K562 (cell line): ENCODE measurements around the gene NUTF2. TPM values are rescaled to one million over a fixed set of nuclear protein-coding genes. Genes with fewer than 3 reads are reported as not detected.

Source experiments
- CBFB ChIP-seq: sonication (generic); formaldehyde crosslinking; IDR thresholded peaks from 2 replicates; pipeline ENCODE4 v1.4.0; 2020; ENCODE audit warnings: mild to moderate bottlenecking, missing genetic modification reagents
- CREB3 ChIP-seq: fragments of 450-650 bp; conservative IDR thresholded peaks from 2 replicates; pipeline ENCODE4 v1.6.1; 2016; ENCODE audit warnings: missing genetic modification characterization, low read depth, mild to moderate bottlenecking, missing compliant biosample characterization, moderate library complexity
- EGR1 ChIP-seq: fragments of 450-650 bp; conservative IDR thresholded peaks from 2 replicates; pipeline ENCODE4 v1.6.1; 2017; ENCODE audit warnings: mild to moderate bottlenecking
- FOXA3 ChIP-seq, 2 experiments: fragments of 450-650 bp in 1 of 2; sonication (generic) in 1 of 2; formaldehyde crosslinking; IDR thresholded peaks in 1 of 2; conservative IDR thresholded peaks in 1 of 2; 2 replicates each; pipeline versions ENCODE4 v1.4.0 to v1.8.0; 2020 to 2022; ENCODE audit warnings: mild to moderate bottlenecking in 2 of 2, missing genetic modification reagents in 1 of 2
- HMG20B ChIP-seq: fragments of 250-450 bp; sonication (Bioruptor Pico); IDR thresholded peaks from 2 replicates; pipeline ENCODE4 v1.5.0; 2021; ENCODE audit warnings: mild to moderate bottlenecking
- HMGN3 ChIP-seq: IDR thresholded peaks from 2 replicates; pipeline ENCODE4 v1.6.1; 2011; ENCODE audit warnings: borderline replicate concordance, low read depth, mild to moderate bottlenecking, mixed read lengths, low read length; ENCODE audit not compliant: insufficient read length; ENCODE audit errors: extremely low read depth
- KLF13 ChIP-seq: fragments of 450-650 bp; IDR thresholded peaks from 2 replicates; pipeline ENCODE4 v1.6.1; 2016; ENCODE audit warnings: missing genetic modification characterization, low read depth, mild to moderate bottlenecking, missing compliant biosample characterization, moderate library complexity, borderline replicate concordance
- POLR2H ChIP-seq: IDR thresholded peaks from 2 replicates; pipeline ENCODE4 v1.6.1; 2016; ENCODE audit warnings: missing genetic modification characterization, low read depth, mild to moderate bottlenecking, control low read depth, missing compliant biosample characterization, moderate library complexity
- RAD21 ChIP-seq, 2 experiments: fragments of 250-450 bp in 1 of 2; fragments of 450-650 bp in 1 of 2; sonication (Bioruptor Pico) in 1 of 2; formaldehyde crosslinking in 1 of 2; IDR thresholded peaks in 1 of 2; conservative IDR thresholded peaks in 1 of 2; 2 replicates each; pipeline versions ENCODE4 v1.4.0 to v1.8.0; 2020 to 2022; ENCODE audit warnings: mild to moderate bottlenecking in 2 of 2, moderate library complexity in 1 of 2
- RFX1 ChIP-seq: fragments of 450-650 bp; IDR thresholded peaks from 2 replicates; pipeline ENCODE4 v1.6.1; 2016; ENCODE audit warnings: mild to moderate bottlenecking, moderate library complexity
- THAP12 ChIP-seq: fragments of 250-450 bp; sonication (Bioruptor Pico); IDR thresholded peaks from 2 replicates; pipeline ENCODE4 v1.9.0; 2021; ENCODE audit warnings: mild to moderate bottlenecking, inconsistent platforms
- ZNF143 ChIP-seq: sonication (generic); formaldehyde crosslinking; IDR thresholded peaks from 2 replicates; pipeline ENCODE4 v1.9.0; 2022; ENCODE audit warnings: mild to moderate bottlenecking, missing genetic modification reagents
- ZNF277 ChIP-seq: fragments of 250-450 bp; sonication (Bioruptor Pico); IDR thresholded peaks from 2 replicates; pipeline ENCODE4 v1.8.0; 2022; ENCODE audit warnings: inconsistent platforms, mild to moderate bottlenecking, moderate library complexity, borderline replicate concordance
- ZNF583 ChIP-seq: fragments of 250-450 bp; sonication (Bioruptor Pico); IDR thresholded peaks from 2 replicates; pipeline ENCODE4 v1.4.0; 2020
- polyA plus RNA-seq, 8 experiments: library from polyadenylated mRNA; depleted of rRNA in 4 of 8; stranded (reverse) in 5 of 8; unstranded in 3 of 8; fragments of >200 nt; fragmentation: Nextera tagmentation in 2 of 8; fragmentation: Illumina TruSeq in 1 of 8; extraction: Ambion mirVana in 2 of 8; extraction: Trizol in 1 of 8; gene quantifications; 2 replicates each; pipeline versions ENCODE4 v1.2.1 to v1.2.3, GENCODE V29; 2011 to 2014; ENCODE audit warnings: inconsistent platforms in 1 of 8, missing spikeins in 1 of 8
- total RNA-seq, 7 experiments: library from RNA; depleted of rRNA in 6 of 7; stranded (reverse); fragments of >200 nt in 6 of 7; fragmentation: Illumina TruSeq in 2 of 7; extraction: Trizol in 2 of 7; gene quantifications; 2 replicates each; pipeline versions ENCODE4 v1.2.1 to v1.2.3, GENCODE V29; 2011 to 2021; ENCODE audit warnings: low replicate concordance in 1 of 7
- TF ChIP-seq, protein P1 (sequence below), 2 experiments: fragments of 450-650 bp; formaldehyde crosslinking in 1 of 2; IDR thresholded peaks; 2 replicates each; pipeline versions ENCODE4 v1.4.0 to v1.6.1; 2014 to 2020; ENCODE audit warnings: mild to moderate bottlenecking in 2 of 2, borderline replicate concordance in 1 of 2, low read depth in 1 of 2

Gene NUTF2
- total and polyA plus RNA-seq, 9 of the 15 experiments (the other 6 are each of a cell fraction or from before 2014, with no cell fraction given) = 106 to 248 (median 147) TPM

DNA sequence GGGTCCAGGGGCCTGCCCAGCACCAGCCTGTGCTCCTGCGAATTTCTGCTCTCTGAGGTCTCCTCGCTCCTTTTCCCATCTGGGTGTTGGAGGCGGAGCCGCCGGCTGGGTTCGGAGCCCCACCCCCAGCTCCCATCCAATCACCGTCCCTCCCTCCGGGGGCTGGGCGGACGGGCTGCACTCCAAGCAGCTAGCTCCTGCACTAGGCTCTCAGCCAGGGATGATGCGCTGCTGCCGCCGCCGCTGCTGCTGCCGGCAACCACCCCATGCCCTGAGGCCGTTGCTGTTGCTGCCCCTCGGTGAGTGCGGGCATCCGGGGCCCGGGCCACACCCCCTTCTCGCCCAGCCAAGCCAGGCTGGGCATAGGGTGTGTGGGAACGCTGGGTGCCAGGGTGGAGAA is 38.0 kb downstream of the NUTF2 start, which contains the start of gene NRN1L (continued):
- TF ChIP-seq, protein P1, sequence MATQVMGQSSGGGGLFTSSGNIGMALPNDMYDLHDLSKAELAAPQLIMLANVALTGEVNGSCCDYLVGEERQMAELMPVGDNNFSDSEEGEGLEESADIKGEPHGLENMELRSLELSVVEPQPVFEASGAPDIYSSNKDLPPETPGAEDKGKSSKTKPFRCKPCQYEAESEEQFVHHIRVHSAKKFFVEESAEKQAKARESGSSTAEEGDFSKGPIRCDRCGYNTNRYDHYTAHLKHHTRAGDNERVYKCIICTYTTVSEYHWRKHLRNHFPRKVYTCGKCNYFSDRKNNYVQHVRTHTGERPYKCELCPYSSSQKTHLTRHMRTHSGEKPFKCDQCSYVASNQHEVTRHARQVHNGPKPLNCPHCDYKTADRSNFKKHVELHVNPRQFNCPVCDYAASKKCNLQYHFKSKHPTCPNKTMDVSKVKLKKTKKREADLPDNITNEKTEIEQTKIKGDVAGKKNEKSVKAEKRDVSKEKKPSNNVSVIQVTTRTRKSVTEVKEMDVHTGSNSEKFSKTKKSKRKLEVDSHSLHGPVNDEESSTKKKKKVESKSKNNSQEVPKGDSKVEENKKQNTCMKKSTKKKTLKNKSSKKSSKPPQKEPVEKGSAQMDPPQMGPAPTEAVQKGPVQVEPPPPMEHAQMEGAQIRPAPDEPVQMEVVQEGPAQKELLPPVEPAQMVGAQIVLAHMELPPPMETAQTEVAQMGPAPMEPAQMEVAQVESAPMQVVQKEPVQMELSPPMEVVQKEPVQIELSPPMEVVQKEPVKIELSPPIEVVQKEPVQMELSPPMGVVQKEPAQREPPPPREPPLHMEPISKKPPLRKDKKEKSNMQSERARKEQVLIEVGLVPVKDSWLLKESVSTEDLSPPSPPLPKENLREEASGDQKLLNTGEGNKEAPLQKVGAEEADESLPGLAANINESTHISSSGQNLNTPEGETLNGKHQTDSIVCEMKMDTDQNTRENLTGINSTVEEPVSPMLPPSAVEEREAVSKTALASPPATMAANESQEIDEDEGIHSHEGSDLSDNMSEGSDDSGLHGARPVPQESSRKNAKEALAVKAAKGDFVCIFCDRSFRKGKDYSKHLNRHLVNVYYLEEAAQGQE (IDR thresholded peaks at IDR 0.05; ENCODE audit: borderline replicate concordance) = no peak
- TF ChIP-seq, protein P1 (CRISPR knock-in tag; IDR thresholded peaks at IDR 0.05; ENCODE audit: low read depth) = no peak
- TF ChIP-seq ZNF277 (no peak), HMG20B (no peak), FOXA3 (CRISPR knock-in tag; conservative IDR thresholded peaks at IDR 0.05 in 1 of 2, IDR thresholded peaks at IDR 0.05 in 1 of 2) (no peak), KLF13 (tag) (no peak), POLR2H (tag) (no peak), HMGN3 (peak; percentile 54), CBFB (no peak), THAP12 (CRISPR knock-in tag) (0 out of 2 replicates have a peak, but pooled peaks have one; percentile 31), RFX1 (no peak), ZNF583 (CRISPR knock-in tag) (no peak), CREB3 (no peak), ZNF143 (CRISPR knock-in tag) (no peak), EGR1 (no peak), RAD21 (CRISPR knock-in tag; conservative IDR thresholded peaks at IDR 0.05 in 1 of 2, IDR thresholded peaks at IDR 0.05 in 1 of 2) (no peak)
